Central memory CD8-positive, alpha-beta T cell (primary cell): ENCODE measurements around the gene TSSK1B.
"Not testable (repeated sequence)": the region's sequence is repeated elsewhere in the genome, so short reads cannot be mapped to it uniquely, and the experiment has no call there.

ENCODE experiments used
- ATAC-seq: fragments of 150-1000 bp; cut with Tn5 transposase; replicated peaks from 2 replicates; pipeline ENCODE4 v1.10.0; 2022; ENCODE audit warnings: mild to moderate bottlenecking, moderate FRiP score, moderate number of reproducible peaks; ENCODE audit not compliant: poor library complexity, severe bottlenecking; ENCODE audit errors: extremely low read depth
- DNase-seq, 2 donors: peaks; one replicate each; pipeline ENCODE4 v3.0.0; 2021; ENCODE audit warnings: low spot score in 2 of 2
- H3K27ac Mint-ChIP-seq: one replicate; pipeline ENCODE4 v1.8.0; 2022; ENCODE audit warnings: low read depth, mild to moderate bottlenecking, moderate library complexity, mixed read lengths
- H3K27me3 Mint-ChIP-seq: one replicate; pipeline ENCODE4 v1.8.0; 2022; ENCODE audit warnings: mixed read lengths
- H3K36me3 Mint-ChIP-seq: one replicate; pipeline ENCODE4 v1.8.0; 2022; ENCODE audit warnings: mild to moderate bottlenecking, moderate library complexity, mixed read lengths; ENCODE audit not compliant: insufficient read depth
- H3K4me1 Mint-ChIP-seq: one replicate; pipeline ENCODE4 v1.8.0; 2022; ENCODE audit warnings: mixed read lengths
- H3K4me3 Mint-ChIP-seq: one replicate; pipeline ENCODE4 v1.8.0; 2022; ENCODE audit warnings: mild to moderate bottlenecking, moderate library complexity, mixed read lengths
- H3K9me3 Mint-ChIP-seq: one replicate; pipeline ENCODE4 v1.8.0; 2022; ENCODE audit warnings: mixed read lengths

TSSK1B gene

GRCh38 chr5:113437111-113437510 lies 2.3 kb upstream of the TSSK1B start:
- DNase-seq (no peak), ATAC-seq (no peak)
- peaks cover 26% of the 10 kb centered on the region for H3K27me3 Mint-ChIP-seq
- H3K27ac Mint-ChIP-seq = no peak overlapping the region
- H3K4me3 Mint-ChIP-seq = no peak overlapping the region
- peaks cover 1% of the 10 kb centered on the region for H3K36me3 Mint-ChIP-seq
- H3K4me1 Mint-ChIP-seq = no peaks in the 10 kb centered on the region
- no peaks in the 10 kb centered on the region for H3K9me3 Mint-ChIP-seq

GRCh38 chr5:113435575-113435974 lies 786 bp upstream of the TSSK1B start:
- DNase-seq (no peak), ATAC-seq (no peak)
- Mint-ChIP-seq H3K27me3 (peaks cover 20% of the 10 kb centered on the region), H3K4me3 (no peak overlapping the region), H3K36me3 (peaks cover 1% of the 10 kb centered on the region), H3K27ac (no peak overlapping the region), H3K4me1 (no peaks in the 10 kb centered on the region), H3K9me3 (no peaks in the 10 kb centered on the region)

- H3K36me3 Mint-ChIP-seq = peaks cover 1% of the 10 kb centered on the region
- H3K9me3 Mint-ChIP-seq = no peaks in the 10 kb centered on the region
Measured at GRCh38 chr5:113433862-113434612, 752 bp downstream of the TSSK1B start.

GRCh38 chr5:113433071-113433470 lies 1.7 kb downstream of the TSSK1B start:
- DNase-seq (no peak), ATAC-seq (no peak)
- H3K4me1 Mint-ChIP-seq = no peaks in the 10 kb centered on the region
- no peak overlapping the region for H3K27ac Mint-ChIP-seq
- H3K9me3 Mint-ChIP-seq = no peaks in the 10 kb centered on the region
- H3K36me3 Mint-ChIP-seq = peaks cover 1% of the 10 kb centered on the region
- H3K4me3 Mint-ChIP-seq = no peak overlapping the region
- H3K27me3 Mint-ChIP-seq = peaks cover 15% of the 10 kb centered on the region

More at GRCh38 chr5:113433862-113434612, 752 bp downstream of the TSSK1B start:
- DNase-seq (no peak), ATAC-seq (no peak)
- H3K27ac Mint-ChIP-seq = no peak overlapping the region
- H3K27me3 Mint-ChIP-seq = peaks cover 15% of the 10 kb centered on the region
- no peak overlapping the region for H3K4me3 Mint-ChIP-seq
- no peaks in the 10 kb centered on the region for H3K4me1 Mint-ChIP-seq

GRCh38 chr5:113427871-113428574 lies 6.8 kb downstream of the TSSK1B start:
- H3K9me3 Mint-ChIP-seq = no peaks in the 10 kb centered on the region
- no peaks in the 10 kb centered on the region for H3K27me3 Mint-ChIP-seq
- no peaks in the 10 kb centered on the region for H3K4me1 Mint-ChIP-seq
- no peak overlapping the region for H3K27ac Mint-ChIP-seq
- H3K4me3 Mint-ChIP-seq = no peak overlapping the region
- H3K36me3 Mint-ChIP-seq = no peaks in the 10 kb centered on the region
- ATAC-seq = no peak
- DNase-seq = no peak

GRCh38 chr5:113425909-113426308 lies 8.9 kb downstream of the TSSK1B start:
- no peaks in the 10 kb centered on the region for H3K9me3 Mint-ChIP-seq
- H3K4me3 Mint-ChIP-seq = no peak overlapping the region
- no peak for ATAC-seq
- no peaks in the 10 kb centered on the region for H3K27me3 Mint-ChIP-seq
- no peak overlapping the region for H3K27ac Mint-ChIP-seq
- H3K4me1 Mint-ChIP-seq = no peaks in the 10 kb centered on the region
- no peaks in the 10 kb centered on the region for H3K36me3 Mint-ChIP-seq
- no peak for DNase-seq

- Mint-ChIP-seq H3K27ac (no peak overlapping the region), H3K36me3 (no peaks in the 10 kb centered on the region), H3K9me3 (no peaks in the 10 kb centered on the region), H3K27me3 (peaks cover 8% of the 10 kb centered on the region), H3K4me3 (no peak overlapping the region), H3K4me1 (no peaks in the 10 kb centered on the region)
- no peak for ATAC-seq
- DNase-seq = no peak
Measured at GRCh38 chr5:113421693-113422092, 13.1 kb downstream of the TSSK1B start.

- H3K4me3 Mint-ChIP-seq = no peak overlapping the region
- H3K27ac Mint-ChIP-seq = no peak overlapping the region
- no peaks in the 10 kb centered on the region for H3K9me3 Mint-ChIP-seq
- no peaks in the 10 kb centered on the region for H3K36me3 Mint-ChIP-seq
- no peaks in the 10 kb centered on the region for H3K27me3 Mint-ChIP-seq
- ATAC-seq (no peak), DNase-seq (no peak)
- H3K4me1 Mint-ChIP-seq = no peaks in the 10 kb centered on the region
Measured at GRCh38 chr5:113405530-113405929, 29.3 kb downstream of the TSSK1B start.

GRCh38 chr5:113404269-113404668 lies 30.5 kb downstream of the TSSK1B start:
- Mint-ChIP-seq H3K36me3 (no peaks in the 10 kb centered on the region), H3K4me3 (no peak overlapping the region), H3K27me3 (no peaks in the 10 kb centered on the region), H3K9me3 (no peaks in the 10 kb centered on the region), H3K4me1 (no peaks in the 10 kb centered on the region), H3K27ac (no peak overlapping the region)
- DNase-seq (no peak), ATAC-seq (no peak)

GRCh38 chr5:113397986-113398385 lies 36.8 kb downstream of the TSSK1B start:
- peaks cover 28% of the 10 kb centered on the region for H3K27me3 Mint-ChIP-seq
- not testable (repeated sequence) for H3K4me3 Mint-ChIP-seq, H3K4me1 Mint-ChIP-seq, H3K36me3 Mint-ChIP-seq, H3K9me3 Mint-ChIP-seq, H3K27ac Mint-ChIP-seq, ATAC-seq, DNase-seq

- ATAC-seq (no peak), DNase-seq (no peak)
- no peaks in the 10 kb centered on the region for H3K9me3 Mint-ChIP-seq
- no peak overlapping the region for H3K27ac Mint-ChIP-seq
- peaks cover 34% of the 10 kb centered on the region for H3K27me3 Mint-ChIP-seq
- H3K4me1 Mint-ChIP-seq = no peaks in the 10 kb centered on the region
- H3K36me3 Mint-ChIP-seq = no peaks in the 10 kb centered on the region
- no peak overlapping the region for H3K4me3 Mint-ChIP-seq
Measured at GRCh38 chr5:113397046-113397445, 37.7 kb downstream of the TSSK1B start.

- no peak overlapping the region for H3K27ac Mint-ChIP-seq
- no peaks in the 10 kb centered on the region for H3K36me3 Mint-ChIP-seq
- DNase-seq = no peak
- no peak for ATAC-seq
- H3K27me3 Mint-ChIP-seq = peaks cover 52% of the 10 kb centered on the region
- H3K9me3 Mint-ChIP-seq = no peaks in the 10 kb centered on the region
- H3K4me3 Mint-ChIP-seq = no peak overlapping the region
- H3K4me1 Mint-ChIP-seq = no peaks in the 10 kb centered on the region
Measured at GRCh38 chr5:113394658-113395057, 40.1 kb downstream of the TSSK1B start.

GRCh38 chr5:113390224-113390623 lies 44.6 kb downstream of the TSSK1B start:
- no peak overlapping the region for H3K27ac Mint-ChIP-seq
- no peak for ATAC-seq
- no peaks in the 10 kb centered on the region for H3K4me1 Mint-ChIP-seq
- no peaks in the 10 kb centered on the region for H3K36me3 Mint-ChIP-seq
- peaks cover 68% of the 10 kb centered on the region for H3K27me3 Mint-ChIP-seq
- no peak for DNase-seq
- no peak overlapping the region for H3K4me3 Mint-ChIP-seq
- no peaks in the 10 kb centered on the region for H3K9me3 Mint-ChIP-seq
